Astrocyte of the hippocampus (primary cell): ENCODE measurements around the gene PDE6B.
"Not testable (repeated sequence)": the region's sequence is repeated elsewhere in the genome, so short reads cannot be mapped to it uniquely, and the experiment has no call there.

ENCODE experiments used
- DNase-seq: peaks from one replicate; pipeline ENCODE4 v3.0.0; 2011; ENCODE audit warnings: low read depth, low spot score

Gene PDE6B

GRCh38 chr4:635851-636627 is 10.7 kb downstream of the PDE6B start:
- no peak for DNase-seq

DNA sequence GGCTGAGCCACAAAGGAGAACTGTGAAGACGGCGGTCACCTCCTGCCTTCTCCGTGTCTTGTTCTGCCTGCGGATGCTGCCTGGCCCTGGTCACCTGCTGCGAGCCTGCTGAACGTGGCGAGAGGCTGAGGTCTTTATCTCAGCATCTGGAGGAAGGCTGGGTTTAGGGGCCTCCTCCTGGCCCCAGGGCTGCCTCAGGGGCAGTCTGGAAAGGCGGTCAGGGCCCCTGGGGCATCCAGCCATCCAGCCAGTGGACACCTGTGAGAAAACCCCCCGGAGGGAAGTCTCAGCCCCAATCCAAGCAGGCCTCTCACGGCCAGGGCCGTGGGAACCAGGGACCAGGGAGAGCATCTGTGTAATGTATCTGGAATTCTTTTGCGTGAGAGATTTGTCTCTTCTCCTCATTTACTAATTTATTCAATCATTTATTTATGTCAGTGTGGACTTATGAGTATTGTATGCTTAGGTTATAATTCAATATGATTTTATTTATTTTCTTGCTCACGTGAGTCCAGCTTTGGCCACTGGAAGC is 11.3 kb downstream of the PDE6B start:
- no peak for DNase-seq

- no peak for DNase-seq
Measured at GRCh38 chr4:637536-638280, 12.3 kb downstream of the PDE6B start.

DNA sequence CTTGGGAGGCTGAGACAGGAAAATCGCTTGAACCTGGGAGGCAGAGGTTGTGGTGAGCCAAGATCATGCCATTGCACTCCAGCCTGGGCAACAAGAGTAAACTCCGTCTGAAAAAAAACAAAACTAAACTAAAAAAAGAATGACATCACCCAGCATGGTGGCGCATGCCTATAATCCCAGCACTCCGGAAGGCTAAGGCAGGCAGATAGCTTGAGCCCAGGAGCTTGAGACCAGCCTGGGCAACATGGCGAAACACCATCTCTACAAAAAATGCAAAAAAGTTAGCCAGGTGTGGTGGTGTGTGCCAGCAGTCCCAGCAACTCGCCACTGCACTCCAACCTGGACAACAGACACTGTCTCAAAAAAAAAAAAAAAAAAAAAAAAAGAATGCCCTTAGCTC is 17.0 kb downstream of the PDE6B start:
- DNase-seq = not testable (repeated sequence)

GRCh38 chr4:646460-646859 is 21.1 kb downstream of the PDE6B start:
- no peak for DNase-seq

GRCh38 chr4:647481-647880 is 22.1 kb downstream of the PDE6B start:
- DNase-seq = no peak

DNA sequence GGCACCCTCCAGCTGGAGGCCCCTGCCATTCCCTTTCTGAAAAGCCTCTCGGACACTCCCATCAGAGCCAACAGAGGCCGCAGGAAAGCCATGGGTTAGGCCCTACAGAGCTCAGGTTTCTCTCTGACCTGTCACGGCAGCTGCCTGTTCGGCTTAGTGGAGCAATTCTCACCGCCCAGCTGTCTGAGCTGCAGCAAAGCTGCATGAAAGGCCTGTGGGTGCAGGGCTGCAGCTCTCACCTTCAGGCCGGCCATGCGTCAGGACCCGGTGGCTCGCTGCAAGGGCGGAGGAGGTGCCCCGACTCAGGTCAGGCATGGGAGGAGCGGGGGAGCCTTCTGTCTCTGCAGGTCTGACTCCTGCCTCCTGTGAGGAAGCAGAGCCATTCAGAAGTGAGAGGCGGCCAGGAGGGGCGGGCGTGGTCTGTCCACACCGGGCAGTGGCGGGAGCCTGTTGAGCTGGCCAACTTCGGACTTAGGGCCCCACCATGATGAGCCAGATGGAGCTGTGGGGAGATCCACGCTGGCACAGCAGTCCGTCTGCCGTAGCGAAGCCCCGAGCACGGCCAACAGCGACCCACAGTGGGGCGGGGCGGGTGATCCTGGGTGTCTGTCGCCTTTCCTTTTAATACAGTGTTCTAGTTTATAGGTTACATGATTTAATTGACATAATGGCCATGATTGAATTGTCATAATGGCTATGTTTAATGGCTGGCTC is 23.4 kb downstream of the PDE6B start:
- no peak for DNase-seq

DNA sequence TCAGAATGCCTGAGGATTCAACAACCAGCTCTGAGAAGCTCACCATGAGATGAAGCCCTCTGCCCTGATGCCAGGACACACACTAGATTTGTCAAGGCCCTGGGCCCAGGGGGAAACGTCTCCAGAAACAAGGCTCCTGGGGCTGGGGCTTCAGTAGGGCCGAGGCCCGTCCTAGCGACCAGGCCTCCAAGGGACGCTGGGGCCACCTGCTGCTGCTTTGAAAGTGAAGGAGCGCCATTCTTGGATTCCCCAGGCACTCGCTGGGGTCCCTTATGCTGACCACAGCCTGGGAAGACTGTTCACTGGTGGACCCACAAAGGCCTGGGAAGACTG is 23.9 kb downstream of the PDE6B start:
- DNase-seq = no peak

GRCh38 chr4:649751-650310 is 24.5 kb downstream of the PDE6B start:
- no peak for DNase-seq

- no peak for DNase-seq
Measured at GRCh38 chr4:650461-650860, 25.1 kb downstream of the PDE6B start.

GRCh38 chr4:650951-651883 is 25.8 kb downstream of the PDE6B start:
- no peak for DNase-seq

DNA sequence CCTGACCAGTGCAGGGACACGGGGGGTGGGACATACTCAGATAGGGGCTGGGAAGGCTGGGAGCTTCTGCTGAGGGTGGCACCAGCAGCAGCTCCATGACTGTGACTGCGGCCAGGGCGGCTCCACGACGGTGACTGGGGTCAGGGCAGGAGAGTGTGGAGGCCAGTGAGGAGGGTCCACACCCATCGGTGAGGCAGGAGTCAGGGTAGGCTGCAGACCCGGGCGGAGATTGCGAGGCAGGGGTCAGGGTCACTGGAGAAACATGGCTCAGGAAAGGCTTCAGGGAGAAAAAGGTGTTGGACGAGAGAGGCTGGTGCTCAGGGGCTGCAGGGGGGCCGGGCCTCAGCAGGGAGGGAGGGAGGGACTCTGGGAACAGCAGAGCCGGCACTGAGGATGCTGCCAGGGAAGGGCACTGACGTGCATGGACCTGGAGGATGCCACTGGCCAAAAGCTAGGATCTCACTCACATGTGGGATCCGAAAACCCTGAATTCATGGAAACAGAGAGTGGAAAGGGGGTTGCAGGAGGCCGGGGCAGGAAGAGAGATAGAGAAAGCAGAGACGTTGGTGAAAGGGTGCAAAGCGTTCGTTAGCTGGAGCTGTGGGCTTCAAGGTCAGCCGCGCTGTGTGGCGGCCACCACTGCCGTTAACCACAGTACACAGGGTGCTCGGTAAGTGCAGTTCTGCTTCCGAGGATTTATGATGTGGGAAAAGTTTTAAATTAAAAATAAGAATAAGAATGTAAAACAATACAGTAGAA is 26.7 kb downstream of the PDE6B start:
- DNase-seq = no peak

- DNase-seq = no peak
Measured at GRCh38 chr4:653080-653821, 27.9 kb downstream of the PDE6B start.

GRCh38 chr4:653831-654502 is 28.6 kb downstream of the PDE6B start:
- DNase-seq = no peak

GRCh38 chr4:654503-654845 is 29.1 kb downstream of the PDE6B start:
- DNase-seq = no peak

DNA sequence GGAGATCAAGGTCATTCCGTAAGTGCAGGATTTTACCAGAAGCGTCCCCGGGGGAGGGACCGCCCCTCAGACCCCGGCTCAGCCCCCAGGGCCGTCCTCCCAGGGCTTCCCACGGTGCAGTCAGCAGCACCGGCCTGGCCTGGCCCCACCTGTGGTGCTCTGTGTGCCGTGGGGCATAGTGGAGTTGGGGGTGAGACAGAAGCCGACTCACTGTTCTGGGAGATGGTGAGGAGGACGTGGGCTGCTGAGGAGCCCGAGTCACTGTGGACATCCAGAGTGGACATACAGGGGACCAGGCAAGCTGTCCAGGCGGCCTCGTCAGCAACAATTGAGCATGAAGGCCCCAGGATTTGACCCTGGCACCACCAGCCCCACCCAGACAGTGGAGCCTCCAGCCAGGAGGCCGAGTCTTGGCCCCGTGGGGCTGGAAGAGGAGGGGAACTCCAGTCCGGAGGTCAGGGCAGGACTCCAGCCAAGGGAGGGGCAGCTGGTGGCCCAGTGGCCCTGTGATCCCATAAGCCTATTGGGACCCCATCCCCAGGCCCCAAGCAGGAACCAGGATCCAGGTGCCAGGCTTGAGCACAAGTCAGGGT is 29.6 kb downstream of the PDE6B start:
- no peak for DNase-seq

DNA sequence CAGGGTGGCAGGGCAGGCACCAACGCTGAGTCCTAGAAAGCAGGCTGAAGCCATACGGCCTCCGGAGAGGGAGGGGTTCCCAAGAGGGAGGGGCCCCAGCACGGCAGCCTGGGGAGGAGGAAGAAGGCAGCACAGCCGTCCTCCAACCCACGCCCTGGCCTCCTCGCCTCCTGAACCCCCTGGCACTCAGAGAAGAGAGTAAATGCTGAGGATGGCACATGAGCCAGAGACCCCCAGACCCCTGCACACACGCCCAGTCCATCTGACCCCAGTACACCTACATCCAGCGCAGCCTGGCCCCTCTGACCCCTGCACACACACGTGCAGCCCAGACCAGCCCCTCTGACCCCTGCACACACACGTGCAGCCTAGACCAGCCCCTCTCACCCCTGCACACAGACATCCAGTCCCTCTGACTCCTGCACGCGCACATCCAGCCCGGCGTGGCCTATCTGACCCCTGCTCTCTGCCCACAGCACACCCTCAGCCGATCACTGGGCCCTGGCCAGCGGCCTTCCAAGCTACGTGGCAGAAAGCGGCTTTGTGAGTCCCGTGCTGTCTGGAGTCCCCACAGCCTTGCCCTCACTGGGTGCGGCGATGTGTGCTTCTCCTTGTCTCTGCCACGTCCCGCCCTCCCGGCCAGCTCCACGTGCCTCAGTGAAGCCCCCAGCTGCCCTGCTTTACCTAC is 30.2 kb downstream of the PDE6B start:
- no peak for DNase-seq
